ENCODE results near the gene PTPRN2. TPM values are rescaled to one million over a fixed set of nuclear protein-coding genes. Genes with fewer than 3 reads are reported as not detected.
"Not testable (repeated sequence)": the region's sequence is repeated elsewhere in the genome, so short reads cannot be mapped to it uniquely, and the experiment has no call there.

The PTPRN2 gene
- total RNA-seq, 1 donor from 2014 or later = 15.4 TPM

DNA sequence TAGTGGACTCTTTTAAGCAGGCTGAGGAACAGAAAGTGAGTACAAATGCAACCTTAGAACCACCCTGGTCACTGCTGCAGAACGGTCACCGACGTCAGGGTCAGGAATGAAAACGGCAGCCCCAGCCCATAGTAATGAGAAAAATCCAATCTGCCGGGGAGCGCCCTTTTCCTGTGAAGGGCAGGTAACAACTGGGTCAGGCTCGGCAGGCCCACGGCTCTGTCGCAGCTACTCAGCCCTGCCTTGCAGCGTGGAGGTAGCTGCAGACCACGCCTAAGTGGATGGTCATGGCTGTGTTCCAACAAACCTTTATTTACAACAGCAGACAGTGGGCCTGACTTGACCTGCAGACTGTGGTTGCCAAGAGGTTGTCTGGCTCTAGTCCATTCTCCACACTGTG is 687.6 kb downstream of the PTPRN2 start:
- Mint-ChIP-seq H3K27ac (no peak overlapping the region), H3K27me3 (peaks cover 12% of the 10 kb centered on the region), H3K4me1 (ENCODE audit: unreplicated experiment) (peaks cover 19% of the 10 kb centered on the region), H3K9me3 (peaks cover 5% of the 10 kb centered on the region), H3K36me3 (no peaks in the 10 kb centered on the region), H3K4me3 (no peak overlapping the region)
- DNase-seq (ENCODE audit: extremely low spot score, unreplicated experiment) = no peak
- no peak for TF ChIP-seq CTCF (conservative IDR thresholded peaks at IDR 0.05)

DNA sequence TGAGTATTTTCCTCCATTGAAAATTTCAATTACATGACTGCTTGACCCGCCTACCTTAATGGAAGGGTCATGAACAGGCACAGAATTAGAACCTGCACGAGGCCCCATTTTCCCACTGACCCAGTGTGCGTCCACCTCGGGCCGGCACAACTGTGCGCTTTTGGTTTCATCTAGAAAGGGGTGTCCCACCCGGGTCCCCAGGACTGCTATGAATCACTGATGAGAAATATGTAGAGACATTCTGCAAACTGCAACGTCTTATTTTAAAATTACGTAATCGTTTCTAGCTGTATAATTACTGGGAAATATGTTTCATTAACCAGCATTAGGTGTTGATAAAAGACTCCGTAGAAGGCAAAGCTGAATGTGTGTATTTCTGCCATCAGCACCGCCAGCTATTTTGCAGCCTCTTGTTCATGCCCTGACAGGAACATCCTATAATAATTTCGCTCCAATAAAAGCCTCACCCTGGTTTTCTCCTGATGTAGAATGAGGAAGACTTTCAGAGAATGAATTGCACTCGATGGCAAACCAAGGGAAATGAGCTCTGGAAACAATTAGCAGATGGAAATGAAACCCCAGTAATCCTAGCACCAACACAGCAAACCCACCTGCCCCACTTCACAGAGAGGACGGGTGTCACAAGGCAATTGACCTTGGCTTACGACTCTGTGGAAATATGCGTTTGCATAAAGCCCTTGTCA is 688.7 kb downstream of the PTPRN2 start:
- no peak for DNase-seq (ENCODE audit: extremely low spot score, unreplicated experiment)
- no peak for TF ChIP-seq CTCF (conservative IDR thresholded peaks at IDR 0.05)
- H3K36me3 Mint-ChIP-seq = no peaks in the 10 kb centered on the region
- peaks cover 5% of the 10 kb centered on the region for H3K9me3 Mint-ChIP-seq
- peaks cover 19% of the 10 kb centered on the region for H3K4me1 Mint-ChIP-seq (ENCODE audit: unreplicated experiment)
- peaks cover 15% of the 10 kb centered on the region for H3K27me3 Mint-ChIP-seq
- H3K27ac Mint-ChIP-seq = no peak overlapping the region
- no peak overlapping the region for H3K4me3 Mint-ChIP-seq

DNA sequence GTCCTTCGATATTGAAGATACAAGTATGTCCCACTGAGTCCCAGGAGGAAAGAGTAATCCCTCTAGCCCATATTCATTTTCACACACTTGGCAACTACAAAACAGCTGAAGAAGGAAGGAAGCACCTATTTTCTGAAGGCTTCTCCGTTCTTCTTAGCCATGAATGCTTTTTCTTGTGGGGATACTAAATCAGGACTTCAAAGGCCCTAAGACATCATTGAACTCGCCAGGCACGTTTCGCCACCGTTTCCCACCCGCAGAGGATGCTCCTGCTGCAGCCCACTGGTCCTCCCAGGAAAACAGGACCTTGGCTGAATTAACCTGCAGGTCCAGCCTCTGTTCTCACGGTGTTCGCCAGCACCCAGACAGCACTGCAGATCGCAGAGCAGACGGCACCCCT is 689.4 kb downstream of the PTPRN2 start:
- no peak overlapping the region for H3K4me3 Mint-ChIP-seq
- H3K4me1 Mint-ChIP-seq (ENCODE audit: unreplicated experiment) = peaks cover 19% of the 10 kb centered on the region
- peaks cover 19% of the 10 kb centered on the region for H3K27me3 Mint-ChIP-seq
- no peak overlapping the region for H3K27ac Mint-ChIP-seq
- TF ChIP-seq CTCF (conservative IDR thresholded peaks at IDR 0.05) = no peak
- peaks cover 5% of the 10 kb centered on the region for H3K9me3 Mint-ChIP-seq
- no peak for DNase-seq (ENCODE audit: extremely low spot score, unreplicated experiment)
- H3K36me3 Mint-ChIP-seq = no peaks in the 10 kb centered on the region

DNA sequence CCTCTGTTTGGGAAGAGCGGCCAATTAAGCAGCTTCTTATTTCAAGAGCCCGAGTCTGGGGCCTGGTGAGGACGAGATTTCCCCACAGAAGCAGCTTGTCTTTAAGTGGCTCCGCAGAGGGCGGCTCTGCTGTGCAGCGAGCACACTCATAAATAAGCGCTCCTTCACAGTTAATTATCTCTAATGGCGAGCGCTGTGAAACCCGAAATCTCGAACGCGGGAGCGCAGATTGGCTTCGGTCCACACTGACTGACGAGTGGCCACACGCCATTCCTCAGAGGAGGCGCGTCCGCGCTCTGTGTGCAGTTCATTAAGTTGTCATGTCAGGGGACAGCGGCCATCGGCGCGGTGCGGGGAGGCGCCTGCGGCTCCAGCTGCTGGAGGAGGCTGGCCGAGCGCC is 689.9 kb downstream of the PTPRN2 start:
- DNase-seq (ENCODE audit: extremely low spot score, unreplicated experiment) = no peak
- Mint-ChIP-seq H3K27ac (no peak overlapping the region), H3K4me1 (ENCODE audit: unreplicated experiment) (peaks cover 19% of the 10 kb centered on the region), H3K9me3 (peaks cover 5% of the 10 kb centered on the region), H3K4me3 (no peak overlapping the region), H3K36me3 (no peaks in the 10 kb centered on the region), H3K27me3 (peaks cover 22% of the 10 kb centered on the region)
- no peak for TF ChIP-seq CTCF (conservative IDR thresholded peaks at IDR 0.05)

GRCh38 chr7:157896774-157897555 is 690.7 kb downstream of the PTPRN2 start:
- Mint-ChIP-seq H3K27me3 (peaks cover 23% of the 10 kb centered on the region), H3K27ac (no peak overlapping the region), H3K36me3 (no peaks in the 10 kb centered on the region), H3K9me3 (peaks cover 5% of the 10 kb centered on the region), H3K4me1 (ENCODE audit: unreplicated experiment) (peaks cover 19% of the 10 kb centered on the region), H3K4me3 (no peak overlapping the region)
- no peak for DNase-seq (ENCODE audit: extremely low spot score, unreplicated experiment)
- TF ChIP-seq CTCF (conservative IDR thresholded peaks at IDR 0.05) = no peak

DNA sequence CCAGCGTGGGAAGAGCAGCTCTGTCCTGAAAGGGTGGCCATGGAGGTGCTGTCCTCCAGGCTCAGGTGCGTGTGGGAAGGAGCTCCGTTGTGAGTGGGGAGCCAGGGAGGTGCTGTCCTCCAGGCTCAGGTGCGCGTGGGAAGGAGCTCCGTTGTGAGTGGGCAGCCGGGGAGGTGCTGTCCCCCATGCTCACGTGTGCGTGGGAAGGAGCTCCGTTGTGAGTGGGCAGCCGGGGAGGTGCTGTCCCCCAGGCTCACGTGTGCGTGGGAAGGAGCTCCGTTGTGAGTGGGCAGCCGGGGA is 691.3 kb downstream of the PTPRN2 start:
- not testable (repeated sequence) for H3K27ac Mint-ChIP-seq; H3K9me3 Mint-ChIP-seq; H3K4me3 Mint-ChIP-seq; DNase-seq (ENCODE audit: extremely low spot score, unreplicated experiment); H3K36me3 Mint-ChIP-seq
- peaks cover 19% of the 10 kb centered on the region for H3K4me1 Mint-ChIP-seq (ENCODE audit: unreplicated experiment)
- peaks cover 23% of the 10 kb centered on the region for H3K27me3 Mint-ChIP-seq

Measured in type B pancreatic cell (in vitro differentiated cells).